Choroid plexus epithelial cell (primary cell): ENCODE data around the gene NMBR.
"Not testable (repeated sequence)": the region's sequence is repeated elsewhere in the genome, so short reads cannot be mapped to it uniquely, and the experiment has no call there.

ENCODE experiments used
- DNase-seq: peaks from one replicate; pipeline ENCODE4 v3.0.0-alpha.2; 2010; ENCODE audit warnings: low read depth
- H3K4me3 ChIP-seq: 2 replicates; pipeline ENCODE4 v1.5.1; 2011; ENCODE audit warnings: low read depth, mild to moderate bottlenecking, control low read depth, low read length, moderate library complexity
- TF ChIP-seq, protein P1 (sequence below): conservative IDR thresholded peaks from 2 replicates; pipeline ENCODE4 v1.5.1; 2011; ENCODE audit warnings: low read depth, mild to moderate bottlenecking, control low read depth, inconsistent platforms, low read length, moderate library complexity

Gene NMBR

DNA sequence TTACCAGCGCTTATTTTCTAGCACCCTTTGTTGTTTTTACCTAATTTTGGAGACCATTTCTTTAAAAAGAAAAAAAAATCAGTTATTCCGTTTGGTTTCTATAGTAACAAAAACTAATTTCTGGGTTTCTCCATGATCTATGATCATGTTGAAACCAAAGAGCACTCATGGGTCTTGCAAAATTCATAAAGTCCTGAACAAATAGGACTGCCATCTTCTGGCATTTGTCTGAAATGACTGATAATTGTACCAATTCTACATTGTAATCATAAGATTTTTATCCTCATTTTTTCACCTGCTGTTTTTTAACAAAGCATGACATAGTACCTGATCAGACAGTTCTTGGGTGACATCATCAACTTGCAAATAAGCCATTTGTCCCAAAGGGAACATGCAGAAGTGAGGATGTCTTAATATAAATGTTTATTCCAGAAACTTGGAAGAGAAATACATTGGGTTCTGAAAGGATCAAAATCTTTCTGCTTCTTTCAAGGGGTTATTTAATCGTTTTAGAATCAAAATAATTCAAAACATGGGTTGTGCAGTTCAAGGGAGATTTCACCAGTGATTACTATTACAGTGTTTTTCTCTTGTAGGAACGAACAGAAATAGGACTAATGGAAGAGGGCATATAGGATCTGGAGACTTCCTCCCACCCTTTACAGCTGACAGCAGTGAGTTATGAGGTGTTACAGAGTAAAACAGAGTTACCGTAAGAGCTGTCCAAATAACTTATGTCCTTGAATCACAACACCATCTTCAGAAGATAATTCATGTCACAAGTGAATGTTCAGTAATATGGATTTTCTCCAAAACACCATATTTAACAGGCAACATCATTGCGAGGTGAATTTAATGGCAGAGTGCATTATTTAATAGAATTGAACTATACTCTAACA is 101.3 kb downstream of the NMBR start:
- no peak overlapping the region for H3K4me3 ChIP-seq
- peak; percentile 72 for DNase-seq
- TF ChIP-seq, protein P1, sequence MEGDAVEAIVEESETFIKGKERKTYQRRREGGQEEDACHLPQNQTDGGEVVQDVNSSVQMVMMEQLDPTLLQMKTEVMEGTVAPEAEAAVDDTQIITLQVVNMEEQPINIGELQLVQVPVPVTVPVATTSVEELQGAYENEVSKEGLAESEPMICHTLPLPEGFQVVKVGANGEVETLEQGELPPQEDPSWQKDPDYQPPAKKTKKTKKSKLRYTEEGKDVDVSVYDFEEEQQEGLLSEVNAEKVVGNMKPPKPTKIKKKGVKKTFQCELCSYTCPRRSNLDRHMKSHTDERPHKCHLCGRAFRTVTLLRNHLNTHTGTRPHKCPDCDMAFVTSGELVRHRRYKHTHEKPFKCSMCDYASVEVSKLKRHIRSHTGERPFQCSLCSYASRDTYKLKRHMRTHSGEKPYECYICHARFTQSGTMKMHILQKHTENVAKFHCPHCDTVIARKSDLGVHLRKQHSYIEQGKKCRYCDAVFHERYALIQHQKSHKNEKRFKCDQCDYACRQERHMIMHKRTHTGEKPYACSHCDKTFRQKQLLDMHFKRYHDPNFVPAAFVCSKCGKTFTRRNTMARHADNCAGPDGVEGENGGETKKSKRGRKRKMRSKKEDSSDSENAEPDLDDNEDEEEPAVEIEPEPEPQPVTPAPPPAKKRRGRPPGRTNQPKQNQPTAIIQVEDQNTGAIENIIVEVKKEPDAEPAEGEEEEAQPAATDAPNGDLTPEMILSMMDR = peak; percentile 50

DNA sequence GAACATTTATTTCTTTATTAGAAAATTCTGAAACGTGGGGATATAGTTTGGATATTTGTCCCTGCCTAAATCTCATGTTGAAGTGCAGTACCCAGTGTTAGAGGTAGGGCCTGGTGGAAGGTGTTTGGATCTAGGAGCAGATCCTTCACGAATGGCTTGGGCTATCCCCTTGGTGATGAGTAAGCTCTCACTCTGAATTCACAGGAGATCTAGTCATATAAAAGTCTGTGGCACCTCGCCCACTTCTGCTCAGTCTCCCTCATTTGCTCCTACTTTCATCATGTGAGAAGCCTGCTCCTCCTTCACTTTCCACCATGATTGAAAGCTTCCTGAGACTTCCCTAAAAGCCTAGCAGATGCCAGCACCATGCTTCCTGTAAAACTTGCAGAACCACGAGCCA is 111.0 kb downstream of the NMBR start:
- no peak for DNase-seq
- TF ChIP-seq, protein P1 = no peak
- H3K4me3 ChIP-seq = no peak overlapping the region

DNA sequence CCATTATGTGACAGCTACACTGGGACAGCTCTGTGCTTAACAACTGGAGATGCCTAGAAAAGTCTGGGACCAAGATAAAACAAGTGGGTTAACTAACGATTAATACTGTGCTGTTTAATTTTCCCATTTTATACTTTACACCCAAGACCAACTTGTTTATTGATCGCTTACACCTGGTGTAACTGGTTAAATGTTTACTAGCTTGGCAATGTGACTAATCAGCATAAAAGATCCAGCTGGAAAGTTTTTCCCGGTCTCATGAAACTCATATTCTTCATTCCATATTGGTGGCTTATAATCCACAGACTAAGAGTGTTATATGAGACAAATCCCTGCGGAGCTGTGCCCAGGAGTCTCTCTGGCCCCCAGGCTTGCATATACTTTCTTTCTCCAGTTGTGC is 115.9 kb downstream of the NMBR start:
- H3K4me3 ChIP-seq = no peak overlapping the region
- TF ChIP-seq, protein P1 = no peak
- DNase-seq = no peak

DNA sequence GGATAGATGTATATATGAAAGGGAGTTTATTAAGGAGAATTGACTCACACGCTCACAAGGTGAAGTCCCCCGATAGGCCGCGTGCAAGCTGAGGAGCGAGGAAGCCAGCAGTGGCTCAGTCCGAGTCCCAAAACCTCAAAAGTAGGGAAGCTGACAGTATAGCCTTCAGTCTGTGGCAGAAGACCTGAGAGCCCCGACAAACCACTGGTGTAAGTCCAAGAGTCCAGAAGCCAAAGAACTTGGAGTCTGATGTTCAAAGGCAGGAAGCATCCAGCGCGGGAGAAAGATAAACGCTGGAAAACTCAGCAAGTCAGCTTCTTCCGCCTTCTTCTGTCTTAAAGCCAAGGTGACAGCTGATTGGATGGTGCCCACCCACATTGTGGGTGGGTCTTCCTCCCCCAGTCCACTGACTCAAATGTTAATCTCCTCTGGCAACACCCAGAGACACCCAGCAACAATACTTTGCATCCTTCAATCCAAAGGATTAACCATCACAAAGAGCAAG is 116.8 kb downstream of the NMBR start:
- H3K4me3 ChIP-seq = peak overlapping the region; percentile 53
- peak; percentile 63 for DNase-seq
- TF ChIP-seq, protein P1 = no peak

- H3K4me3 ChIP-seq = no peak overlapping the region
- TF ChIP-seq, protein P1 = no peak
- no peak for DNase-seq
Measured at GRCh38 chr6:142028527-142028926, 118.4 kb downstream of the NMBR start.

GRCh38 chr6:142027804-142028203 is 119.1 kb downstream of the NMBR start:
- not testable (repeated sequence) for DNase-seq, H3K4me3 ChIP-seq

GRCh38 chr6:142027074-142027473 is 119.8 kb downstream of the NMBR start:
- TF ChIP-seq, protein P1 = no peak
- no peak overlapping the region for H3K4me3 ChIP-seq
- no peak for DNase-seq
